Keratinocyte (primary cell): Measurements from ENCODE around the gene SYF2. TPM values are rescaled to one million over a fixed set of nuclear protein-coding genes. Genes with fewer than 3 reads are reported as not detected.
"Not testable (repeated sequence)": the region's sequence is repeated elsewhere in the genome, so short reads cannot be mapped to it uniquely, and the experiment has no call there.

ENCODE experiments used
- DNase-seq: peaks from one replicate; pipeline ENCODE4 v3.0.0-alpha.2; 2011; ENCODE audit warnings: low read depth, missing footprints, low spot score
- FAIRE-seq: peaks from 2 replicates; lab custom pipeline; 2011; peaks lifted over from hg19 to GRCh38; lab: Jason Lieb, UNC
- H2AFZ ChIP-seq: 2 replicates; pipeline ENCODE4 v1.6.0; 2012; ENCODE audit warnings: low read length, control low read depth, inconsistent platforms; ENCODE audit not compliant: control insufficient read depth
- H3K27ac ChIP-seq: 2 replicates; pipeline ENCODE4 v1.5.1; 2011; ENCODE audit warnings: low read length; ENCODE audit not compliant: control insufficient read depth, insufficient read depth
- H3K27me3 ChIP-seq: 3 replicates; pipeline ENCODE4 v1.6.0; 2011; ENCODE audit warnings: low read length; ENCODE audit not compliant: control insufficient read depth, insufficient read depth; ENCODE audit errors: extremely low read depth
- H3K36me3 ChIP-seq, 2 experiments: 2 replicates in 1 of 2; 3 replicates in 1 of 2; pipeline ENCODE4 v1.5.1; 2011; ENCODE audit warnings: low read length in 2 of 2, mild to moderate bottlenecking in 1 of 2; ENCODE audit not compliant: control insufficient read depth in 2 of 2, insufficient read depth in 2 of 2; ENCODE audit errors: extremely low read depth in 1 of 2
- H3K4me1 ChIP-seq: 3 replicates; pipeline ENCODE4 v1.5.1; 2011; ENCODE audit warnings: low read length; ENCODE audit not compliant: control insufficient read depth, insufficient read depth; ENCODE audit errors: extremely low read depth
- H3K4me2 ChIP-seq: 3 replicates; pipeline ENCODE4 v1.6.0; 2011; ENCODE audit warnings: low read depth, low read length; ENCODE audit not compliant: control insufficient read depth, insufficient read depth; ENCODE audit errors: extremely low read depth
- H3K4me3 ChIP-seq, 3 experiments: fragments of 200-600 bp in 1 of 3; sonication (generic) in 1 of 3; 2 replicates in 2 of 3; 3 replicates in 1 of 3; pipeline ENCODE4 v1.5.1; 2011 to 2016; ENCODE audit warnings: low read length in 3 of 3, mild to moderate bottlenecking in 3 of 3, control low read depth in 2 of 3, inconsistent platforms in 1 of 3, low read depth in 1 of 3, mixed read lengths in 1 of 3, mixed run types in 1 of 3, moderate library complexity in 1 of 3; ENCODE audit not compliant: control insufficient read depth in 2 of 3, insufficient read depth in 2 of 3; ENCODE audit errors: extremely low read depth in 1 of 3
- H3K79me2 ChIP-seq: 2 replicates; pipeline ENCODE4 v1.6.0; 2012; ENCODE audit warnings: low read length; ENCODE audit not compliant: control insufficient read depth, insufficient read depth
- H3K9ac ChIP-seq: 3 replicates; pipeline ENCODE4 v1.6.0; 2011; ENCODE audit warnings: low read length; ENCODE audit not compliant: control insufficient read depth, insufficient read depth; ENCODE audit errors: extremely low read depth
- H3K9me1 ChIP-seq: 3 replicates; pipeline ENCODE4 v1.6.0; 2011; ENCODE audit warnings: low read length; ENCODE audit not compliant: control insufficient read depth, insufficient read depth; ENCODE audit errors: extremely low read depth
- H3K9me3 ChIP-seq: 2 replicates; pipeline ENCODE4 v1.5.1; 2012; ENCODE audit warnings: low read depth, low read length; ENCODE audit not compliant: control insufficient read depth
- H4K20me1 ChIP-seq: 3 replicates; pipeline ENCODE4 v1.6.0; 2011; ENCODE audit warnings: low read length; ENCODE audit not compliant: control insufficient read depth, insufficient read depth; ENCODE audit errors: extremely low read depth
- EZH2 ChIP-seq: IDR thresholded peaks from one replicate; pipeline ENCODE4 v1.6.1; 2012; ENCODE audit warnings: inconsistent platforms, mild to moderate bottlenecking, low read length, moderate library complexity
- dilution Hi-C: fragments of 300-500 bp; cut with MboI; formaldehyde crosslinking; loops from one replicate; pipeline ENCODE4 v1.7.0; 2020; ENCODE audit warnings: low sequenced_read_pairs; ENCODE audit not compliant: extremely low pct_ligation_motif_present
- polyA plus RNA-seq, 5 experiments: library from polyadenylated mRNA; depleted of rRNA in 3 of 5; stranded (reverse) in 3 of 5; stranded (forward) in 1 of 5; unstranded in 1 of 5; fragments of >200 nt; gene quantifications; 1 replicate in 1 of 5; 2 replicates in 3 of 5; 3 replicates in 1 of 5; pipeline versions ENCODE4 v1.2.1 to v1.2.3, GENCODE V29; 2011 to 2012; ENCODE audit warnings: missing spikeins in 2 of 5, low read depth in 1 of 5, low replicate concordance in 1 of 5
- TF ChIP-seq, protein P1 (sequence below), 3 experiments: IDR thresholded peaks in 1 of 3; conservative IDR thresholded peaks in 1 of 3; optimal IDR thresholded peaks in 1 of 3; 2 replicates in 2 of 3; 3 replicates in 1 of 3; pipeline versions ENCODE3 to v1.5.1; 2011; ENCODE audit warnings: low read length in 3 of 3, mild to moderate bottlenecking in 3 of 3, moderate library complexity in 2 of 3, control low read depth in 1 of 3, inconsistent platforms in 1 of 3; ENCODE audit not compliant: insufficient read depth in 2 of 3; ENCODE audit errors: extremely low read depth in 1 of 3

Gene SYF2
- polyA plus RNA-seq, 1 donor (not counting 4 experiments of a cell fraction or from before 2014, with no cell fraction given): 31.8 TPM

GRCh38 chr1:25190260-25190659, 42.0 kb downstream of the SYF2 start:
- Histone ChIP-seq H3K27ac (no peak overlapping the region), H3K4me2 (no peak overlapping the region), H3K79me2 (no peaks in the 10 kb centered on the region), H3K4me3 (no peak overlapping the region), H2AFZ (no peak overlapping the region), H4K20me1 (no peaks in the 10 kb centered on the region), H3K27me3 (peaks cover 4% of the 10 kb centered on the region), H3K9me1 (no peaks in the 10 kb centered on the region), H3K36me3 (no peaks in the 10 kb centered on the region), H3K9me3 (no peaks in the 10 kb centered on the region), H3K4me1 (peaks cover 15% of the 10 kb centered on the region), H3K9ac (no peak overlapping the region)
- FAIRE-seq (no peak), DNase-seq (no peak)
- no peak for TF ChIP-seq EZH2
- TF ChIP-seq, protein P1, sequence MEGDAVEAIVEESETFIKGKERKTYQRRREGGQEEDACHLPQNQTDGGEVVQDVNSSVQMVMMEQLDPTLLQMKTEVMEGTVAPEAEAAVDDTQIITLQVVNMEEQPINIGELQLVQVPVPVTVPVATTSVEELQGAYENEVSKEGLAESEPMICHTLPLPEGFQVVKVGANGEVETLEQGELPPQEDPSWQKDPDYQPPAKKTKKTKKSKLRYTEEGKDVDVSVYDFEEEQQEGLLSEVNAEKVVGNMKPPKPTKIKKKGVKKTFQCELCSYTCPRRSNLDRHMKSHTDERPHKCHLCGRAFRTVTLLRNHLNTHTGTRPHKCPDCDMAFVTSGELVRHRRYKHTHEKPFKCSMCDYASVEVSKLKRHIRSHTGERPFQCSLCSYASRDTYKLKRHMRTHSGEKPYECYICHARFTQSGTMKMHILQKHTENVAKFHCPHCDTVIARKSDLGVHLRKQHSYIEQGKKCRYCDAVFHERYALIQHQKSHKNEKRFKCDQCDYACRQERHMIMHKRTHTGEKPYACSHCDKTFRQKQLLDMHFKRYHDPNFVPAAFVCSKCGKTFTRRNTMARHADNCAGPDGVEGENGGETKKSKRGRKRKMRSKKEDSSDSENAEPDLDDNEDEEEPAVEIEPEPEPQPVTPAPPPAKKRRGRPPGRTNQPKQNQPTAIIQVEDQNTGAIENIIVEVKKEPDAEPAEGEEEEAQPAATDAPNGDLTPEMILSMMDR (optimal IDR thresholded peaks at IDR 0.05 in 1 of 3, IDR thresholded peaks at IDR 0.05 in 1 of 3, conservative IDR thresholded peaks at IDR 0.05 in 1 of 3; ENCODE audit: extremely low read depth in 1 of 3, insufficient read depth in 2 of 3, low read length in 3 of 3): no peak
- dilution Hi-C loops: no loop called here

GRCh38 chr1:25187904-25188303, 44.4 kb downstream of the SYF2 start:
- H3K27ac ChIP-seq, dilution Hi-C loops, H3K9me3 ChIP-seq, H4K20me1 ChIP-seq, H3K79me2 ChIP-seq, H3K36me3 ChIP-seq, H3K4me1 ChIP-seq, H3K4me2 ChIP-seq, H3K9me1 ChIP-seq, H3K9ac ChIP-seq, H3K4me3 ChIP-seq, H2AFZ ChIP-seq, FAIRE-seq, DNase-seq, H3K27me3 ChIP-seq: not testable (repeated sequence)

DNA sequence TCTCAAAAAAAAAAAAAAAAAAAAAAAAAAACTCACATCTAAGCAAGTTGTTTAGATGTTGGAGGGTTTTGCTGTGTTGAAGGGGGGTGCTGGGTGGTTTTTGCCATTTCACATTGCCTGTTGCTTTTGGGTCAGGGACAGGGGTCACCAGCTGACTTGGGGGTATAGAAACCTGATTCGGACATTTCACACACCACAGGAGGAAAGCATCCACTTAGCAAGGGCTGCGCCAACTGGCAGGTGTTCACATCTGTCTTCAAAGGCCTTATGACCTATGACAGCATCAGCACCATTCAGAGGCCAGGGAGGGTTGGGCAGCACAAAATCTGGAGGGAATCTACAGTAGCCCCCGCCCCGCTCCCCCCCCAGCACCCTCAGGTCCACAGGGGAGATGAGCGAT, 45.2 kb downstream of the SYF2 start:
- H2AFZ ChIP-seq: no peak overlapping the region
- H3K79me2 ChIP-seq: no peaks in the 10 kb centered on the region
- H3K9ac ChIP-seq: no peak overlapping the region
- TF ChIP-seq, protein P1 (optimal IDR thresholded peaks at IDR 0.05 in 1 of 3, IDR thresholded peaks at IDR 0.05 in 1 of 3, conservative IDR thresholded peaks at IDR 0.05 in 1 of 3; ENCODE audit: extremely low read depth in 1 of 3, insufficient read depth in 2 of 3, low read length in 3 of 3): no peak
- no peak for TF ChIP-seq EZH2
- H3K36me3 ChIP-seq: no peaks in the 10 kb centered on the region
- no peak overlapping the region for H3K27ac ChIP-seq
- H3K4me2 ChIP-seq: no peak overlapping the region
- dilution Hi-C loops: no loop called here
- H4K20me1 ChIP-seq: no peaks in the 10 kb centered on the region
- H3K9me1 ChIP-seq: no peaks in the 10 kb centered on the region
- no peak overlapping the region for H3K4me3 ChIP-seq
- DNase-seq (no peak), FAIRE-seq (no peak)
- H3K27me3 ChIP-seq: peaks cover 4% of the 10 kb centered on the region
- peaks cover 3% of the 10 kb centered on the region for H3K4me1 ChIP-seq
- H3K9me3 ChIP-seq: no peaks in the 10 kb centered on the region
